Esophagus muscularis mucosa (tissue), 4 donors: ENCODE results near the gene C1D.

ENCODE experiments used
- CTCF ChIP-seq, 3 experiments: fragments of 200-600 bp in 2 of 3; fragments of 450-650 bp in 1 of 3; sonication (generic) in 2 of 3; IDR thresholded peaks; one replicate each; pipeline ENCODE4 v1.5.1; 2017 to 2019; ENCODE audit warnings: antibody characterized with exemption in 3 of 3, mild to moderate bottlenecking in 2 of 3, moderate library complexity in 1 of 3
- EP300 ChIP-seq: sonication (generic); formaldehyde crosslinking; IDR thresholded peaks from one replicate; pipeline ENCODE4 v1.6.1; 2017; ENCODE audit warnings: antibody characterized with exemption
- POLR2A ChIP-seq: fragments of 450-650 bp; IDR thresholded peaks from one replicate; pipeline ENCODE4 v1.6.1; 2017; ENCODE audit warnings: antibody characterized with exemption, moderate library complexity, mild to moderate bottlenecking, low read depth
- POLR2AphosphoS5 ChIP-seq, 2 donors: sonication (generic); formaldehyde crosslinking; IDR thresholded peaks; one replicate each; pipeline ENCODE4 v1.6.1; 2017; ENCODE audit warnings: antibody characterized with exemption in 2 of 2

GRCh38 chr2:68030529-68030928 is 32.3 kb downstream of the C1D start:
- TF ChIP-seq POLR2A (no peak), CTCF (IDR thresholded peaks at IDR 0.05) (no peak), POLR2AphosphoS5 (IDR thresholded peaks at IDR 0.05) (no peak), EP300 (no peak)
